DOHH2 (cell line): ENCODE results near the gene CDHR4.

ENCODE experiments used
- H3F3A ChIP-seq: fragments of 200-600 bp; sonication (generic), shearing (Covaris generic); 2 replicates; pipeline ENCODE4 v1.6.0; 2016; ENCODE audit warnings: antibody characterized with exemption, mild to moderate bottlenecking; ENCODE audit not compliant: control insufficient read depth, insufficient read depth
- H3K27ac ChIP-seq: fragments of 200-600 bp; sonication (generic); 2 replicates; pipeline ENCODE4 v1.5.1; 2014; ENCODE audit warnings: low read depth, mild to moderate bottlenecking, low read length, moderate library complexity
- H3K27me3 ChIP-seq: fragments of 200-600 bp; sonication (generic); 2 replicates; pipeline ENCODE4 v1.6.1; 2014; ENCODE audit warnings: mild to moderate bottlenecking, low read length, mixed read lengths; ENCODE audit not compliant: control insufficient read depth
- H3K36me3 ChIP-seq: fragments of 200-600 bp; sonication (generic); 2 replicates; pipeline ENCODE4 v1.6.1; 2014; ENCODE audit warnings: mild to moderate bottlenecking, low read length, moderate library complexity, mixed read lengths; ENCODE audit not compliant: control insufficient read depth
- H3K4me1 ChIP-seq: fragments of 200-600 bp; sonication (generic); 2 replicates; pipeline ENCODE4 v1.6.1; 2014; ENCODE audit warnings: mild to moderate bottlenecking, low read length, mixed read lengths; ENCODE audit not compliant: control insufficient read depth
- H3K4me2 ChIP-seq: fragments of 200-600 bp; sonication (generic); 2 replicates; pipeline ENCODE4 v1.6.0; 2014; ENCODE audit warnings: mild to moderate bottlenecking, low read length, moderate library complexity
- H3K4me3 ChIP-seq: fragments of 200-600 bp; sonication (generic); 2 replicates; pipeline ENCODE4 v1.5.1; 2014; ENCODE audit warnings: mild to moderate bottlenecking, low read length, mixed read lengths
- H3K79me2 ChIP-seq: fragments of 200-600 bp; sonication (generic); 2 replicates; pipeline ENCODE4 v1.6.1; 2014; ENCODE audit warnings: mild to moderate bottlenecking, low read length, mixed read lengths; ENCODE audit not compliant: control insufficient read depth
- H3K9me2 ChIP-seq: fragments of 200-600 bp; sonication (generic); replicated peaks from 2 replicates; pipeline ENCODE4 v1.6.1; 2014; ENCODE audit warnings: mild to moderate bottlenecking, low read length, mixed read lengths; ENCODE audit not compliant: control insufficient read depth
- H3K9me3 ChIP-seq: fragments of 200-600 bp; sonication (generic); 2 replicates; pipeline ENCODE4 v1.6.1; 2014; ENCODE audit warnings: antibody characterized with exemption, low read length, mixed read lengths; ENCODE audit not compliant: control insufficient read depth, insufficient read depth
- H4K20me1 ChIP-seq: fragments of 200-600 bp; sonication (generic); 2 replicates; pipeline ENCODE4 v1.6.0; 2014; ENCODE audit warnings: low read depth, mild to moderate bottlenecking, antibody characterized with exemption, low read length, moderate library complexity; ENCODE audit not compliant: control insufficient read depth, insufficient read depth
- CTCF ChIP-seq: fragments of 200-600 bp; sonication (generic); IDR thresholded peaks from one replicate; pipeline ENCODE4 v1.5.1; 2014; ENCODE audit warnings: antibody characterized with exemption, mild to moderate bottlenecking, low read depth, low read length; ENCODE audit not compliant: poor library complexity, severe bottlenecking
- EZH2phosphoT487 ChIP-seq: fragments of 200-600 bp; sonication (generic); IDR thresholded peaks from 2 replicates; pipeline ENCODE4 v1.6.1; 2017; ENCODE audit warnings: borderline replicate concordance, mild to moderate bottlenecking, antibody characterized with exemption, low read length, moderate library complexity, mixed read lengths

Gene CDHR4

GRCh38 chr3:49799761-49800160 lies at the start of gene CDHR4:
Gene CDHR4, minus strand, starts transcription at chr3:49799873. Its CDS starts 61 bp downstream, at chr3:49799812.
- no peak within 1 kb of the TSS for H3K4me2 ChIP-seq

GRCh38 chr3:49845694-49846093 lies 46.0 kb upstream of the CDHR4 start:
- TF ChIP-seq EZH2phosphoT487: no peak
- no peak for TF ChIP-seq CTCF
- Histone ChIP-seq H3K4me2 (no peak overlapping the region), H3K79me2 (peaks cover 8% of the 10 kb centered on the region), H3K4me1 (peaks cover 7% of the 10 kb centered on the region; the same call in 1 of the 2 replicates), H3K27me3 (no peaks in the 10 kb centered on the region), H3F3A (no peaks in the 10 kb centered on the region), H4K20me1 (no peaks in the 10 kb centered on the region), H3K36me3 (peaks cover 65% of the 10 kb centered on the region), H3K27ac (no peak overlapping the region), H3K9me3 (no peaks in the 10 kb centered on the region), H3K4me3 (no peak overlapping the region), H3K9me2 (no peaks in the 10 kb centered on the region)

More at GRCh38 chr3:49799761-49800160, at the start of gene CDHR4:
- Histone ChIP-seq H4K20me1 (no peaks in the 10 kb centered on the region), H3K4me3 (no peak within 1 kb of the TSS), H3K36me3 (peaks cover 12% of the 10 kb centered on the region), H3K79me2 (peaks cover 16% of the 10 kb centered on the region), H3K9me3 (no peaks in the 10 kb centered on the region), H3K4me1 (peaks cover 24% of the 10 kb centered on the region), H3K27ac (no peak within 1 kb of the TSS), H3F3A (peaks cover under 1% of the 10 kb centered on the region), H3K9me2 (no peaks in the 10 kb centered on the region), H3K27me3 (no peaks in the 10 kb centered on the region)
- TF ChIP-seq CTCF (no peak), EZH2phosphoT487 (no peak)

GRCh38 chr3:49844464-49845183 lies 45.0 kb upstream of the CDHR4 start:
- peaks cover 75% of the 10 kb centered on the region for H3K36me3 ChIP-seq
- no peaks in the 10 kb centered on the region for H3K27me3 ChIP-seq
- no peaks in the 10 kb centered on the region for H4K20me1 ChIP-seq
- peaks cover 8% of the 10 kb centered on the region for H3K4me1 ChIP-seq
- no peaks in the 10 kb centered on the region for H3K9me2 ChIP-seq
- no peak overlapping the region for H3K4me3 ChIP-seq
- H3K79me2 ChIP-seq: no peaks in the 10 kb centered on the region
- no peak overlapping the region for H3K4me2 ChIP-seq
- no peaks in the 10 kb centered on the region for H3K9me3 ChIP-seq
- H3F3A ChIP-seq: no peaks in the 10 kb centered on the region
- TF ChIP-seq CTCF: no peak
- TF ChIP-seq EZH2phosphoT487: no peak
- no peak overlapping the region for H3K27ac ChIP-seq
